IPS DF 4.7 (cell line): Measurements from ENCODE around the gene PKN3.
"Not testable (repeated sequence)": the region's sequence is repeated elsewhere in the genome, so short reads cannot be mapped to it uniquely, and the experiment has no call there.

Experiments
- DNase-seq: peaks from one replicate; pipeline ENCODE4 v3.0.0-alpha.2; 2013; ENCODE audit warnings: low spot score; ENCODE audit errors: extremely low read depth

PKN3 gene

DNA sequence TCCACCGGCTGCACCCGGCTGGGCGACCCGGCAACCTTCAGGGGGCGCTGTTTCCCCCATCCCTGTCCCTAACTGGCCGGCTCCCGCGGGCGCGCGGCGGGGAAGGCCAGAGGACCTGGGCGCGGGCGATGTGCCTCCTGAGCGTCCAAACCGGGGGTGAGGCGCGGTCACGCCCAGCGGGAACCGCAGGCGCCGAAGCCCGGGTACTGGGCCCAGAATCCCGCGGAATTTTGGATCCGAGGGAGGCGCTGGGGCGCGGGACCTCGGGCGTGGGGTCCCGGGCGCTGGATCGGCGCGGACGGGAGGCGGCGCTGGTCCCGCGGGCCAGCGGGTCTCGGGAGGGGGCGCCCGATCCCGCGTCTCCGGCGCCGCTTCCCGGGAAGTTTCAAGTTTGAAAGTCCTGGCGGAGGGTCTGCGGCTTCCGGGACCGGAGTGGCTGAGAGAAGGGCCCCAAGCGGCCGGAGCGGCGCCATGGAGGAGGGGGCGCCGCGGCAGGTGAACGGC lies at the start of gene PKN3:
PKN3 (plus strand) TSS at position 59 of the 504 bp plus-strand sequence; CDS start at position 472, 413 bp downstream.
- no peak for DNase-seq

DNA sequence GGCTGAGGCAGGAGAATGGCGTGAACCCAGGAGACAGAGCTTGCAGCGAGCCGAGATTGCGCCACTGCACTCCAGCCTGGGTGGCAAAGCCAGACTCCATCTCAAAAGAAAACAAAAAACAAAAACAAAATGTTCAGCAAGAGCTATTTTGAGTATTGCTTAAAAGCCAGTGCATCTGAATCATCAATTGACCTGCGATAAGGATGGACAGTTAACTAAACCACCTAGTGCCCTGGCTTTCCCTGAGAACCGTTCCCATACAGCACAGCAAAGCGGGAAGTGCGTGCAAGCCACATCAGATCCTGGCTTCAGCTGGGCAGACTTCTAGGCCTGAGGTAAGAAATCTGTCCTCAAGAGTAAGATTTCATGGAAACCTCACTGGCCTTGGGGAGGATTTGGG lies 48.4 kb upstream of the PKN3 start:
- no peak for DNase-seq

DNA sequence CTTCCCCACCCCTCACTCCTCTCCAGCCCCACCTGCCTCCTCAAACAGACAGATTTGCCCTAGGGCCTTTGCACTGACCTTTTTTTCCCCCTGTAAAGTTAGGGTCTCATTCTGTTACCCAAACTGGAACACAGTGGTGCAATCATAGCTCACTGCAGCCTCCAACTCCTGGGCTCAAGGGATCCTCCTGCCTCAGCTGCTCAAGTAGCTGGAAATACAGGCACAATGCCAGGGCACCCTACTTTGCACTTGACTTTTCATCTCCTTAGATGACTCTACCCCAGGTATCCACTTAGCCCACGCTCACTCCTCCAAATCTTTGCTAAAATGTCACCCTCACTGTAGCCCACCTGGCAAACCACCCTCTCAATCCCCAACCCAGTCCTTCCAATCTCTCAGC lies 47.8 kb upstream of the PKN3 start:
- no peak for DNase-seq

DNA sequence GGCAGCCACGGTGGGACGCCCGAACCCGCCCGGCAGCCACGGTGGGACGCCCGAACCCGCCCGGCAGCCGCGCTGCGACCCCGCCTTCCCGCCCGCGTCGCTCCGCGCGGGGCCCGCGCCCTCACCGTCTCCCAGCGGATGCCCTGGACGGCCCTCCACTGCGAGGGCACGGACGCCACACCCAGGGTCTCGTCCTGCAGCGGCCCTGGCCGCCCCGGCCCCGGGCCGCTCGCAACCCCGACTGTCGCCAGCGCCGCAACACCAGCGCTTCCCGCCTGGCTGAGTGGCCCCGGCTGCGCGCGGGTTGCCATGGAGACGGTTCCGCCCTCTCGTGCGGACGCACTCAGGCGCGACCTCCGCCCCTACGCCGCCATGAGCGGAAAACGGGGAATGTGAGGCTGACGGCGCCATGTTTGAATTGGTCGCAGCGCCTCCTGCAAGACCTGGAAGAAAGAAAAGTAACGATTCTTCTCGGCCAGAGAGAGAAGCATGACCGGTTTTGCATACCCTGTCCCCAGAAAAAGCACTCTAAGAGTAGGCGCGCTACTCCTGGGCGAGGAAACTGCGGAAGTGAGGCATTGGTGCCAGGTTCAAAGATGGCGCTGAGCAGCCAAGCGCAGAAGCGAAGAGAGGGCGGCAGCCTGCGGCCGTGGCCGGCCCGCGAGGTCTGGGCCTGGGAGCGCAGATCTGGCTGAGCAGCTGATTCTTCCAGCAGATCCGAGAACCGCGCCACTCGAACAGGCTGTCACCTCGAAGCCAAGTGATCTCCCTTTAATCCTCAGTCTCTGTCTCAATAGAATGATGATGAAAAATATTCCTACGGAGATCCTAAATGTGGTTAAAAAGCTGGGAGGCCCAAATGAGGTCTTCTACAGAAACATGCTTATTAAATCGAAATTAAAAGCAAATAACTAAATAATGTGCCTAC lies 45.6 kb upstream of the PKN3 start, which contains the start of gene DYNC2I2:
DYNC2I2 (minus strand) TSS at position 432 of the 928 bp plus-strand sequence; CDS start at position 311, 121 bp downstream.
- DNase-seq, result peak; percentile 76

DNA sequence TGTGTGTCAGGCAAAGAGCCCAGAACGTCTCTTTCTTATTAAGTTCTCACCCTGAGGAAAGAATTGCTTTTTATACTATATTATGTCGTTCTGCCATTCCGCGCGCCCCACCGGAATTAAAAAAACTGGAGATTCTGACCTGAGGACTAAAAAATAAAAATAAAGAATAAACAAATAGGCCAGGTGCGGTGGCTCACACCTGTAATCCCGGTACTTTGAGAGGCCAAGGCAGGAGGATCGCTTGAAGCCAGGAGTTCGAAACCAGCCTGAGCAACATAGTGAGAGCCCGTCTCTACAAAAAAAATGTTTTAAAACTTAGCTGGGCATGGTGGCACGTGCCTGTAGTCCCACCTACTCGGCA lies 45.0 kb upstream of the PKN3 start:
- DNase-seq, result no peak

DNA sequence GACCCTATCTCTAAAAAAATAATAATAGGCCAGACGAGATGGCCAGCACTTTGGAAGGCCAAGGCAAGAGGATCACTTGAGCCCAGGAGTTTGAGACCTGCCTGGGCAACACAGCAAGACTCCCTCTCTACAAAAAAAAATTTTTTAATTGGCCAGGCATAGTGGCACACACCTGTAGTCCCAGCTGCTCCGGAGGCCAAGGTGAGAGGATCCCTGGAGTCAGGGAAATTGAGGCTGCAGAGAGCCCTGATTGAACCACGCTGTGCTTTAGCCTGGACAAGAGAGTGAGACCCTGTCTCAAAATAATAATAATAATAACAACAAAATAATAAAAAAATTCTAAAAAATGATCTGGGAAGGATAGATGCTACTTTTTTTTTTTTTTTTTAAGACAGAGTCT lies 44.5 kb upstream of the PKN3 start:
- DNase-seq, result no peak

DNA sequence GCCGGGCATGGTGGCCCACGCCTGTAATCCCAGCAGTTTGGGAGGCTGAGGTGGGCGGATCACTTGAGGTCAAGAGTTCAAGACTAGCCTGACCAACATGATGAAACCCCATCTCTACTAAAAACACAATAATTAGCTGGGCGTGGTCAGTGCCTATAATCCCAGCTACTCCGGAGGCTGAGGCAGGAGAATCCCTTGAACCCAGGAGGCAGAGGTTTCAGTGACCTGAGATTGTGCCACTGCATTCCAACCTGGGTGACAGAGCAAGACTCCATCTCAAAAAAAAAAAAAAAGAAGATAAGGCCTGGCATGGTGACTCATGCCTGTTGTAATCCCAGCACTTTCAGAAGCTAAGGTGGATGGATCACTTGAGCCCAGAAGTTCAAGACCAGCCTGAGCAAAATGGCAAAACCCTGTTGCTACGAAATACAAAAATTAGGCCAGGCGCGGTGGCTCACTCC lies 35.8 kb upstream of the PKN3 start:
- not testable (repeated sequence) for DNase-seq

DNA sequence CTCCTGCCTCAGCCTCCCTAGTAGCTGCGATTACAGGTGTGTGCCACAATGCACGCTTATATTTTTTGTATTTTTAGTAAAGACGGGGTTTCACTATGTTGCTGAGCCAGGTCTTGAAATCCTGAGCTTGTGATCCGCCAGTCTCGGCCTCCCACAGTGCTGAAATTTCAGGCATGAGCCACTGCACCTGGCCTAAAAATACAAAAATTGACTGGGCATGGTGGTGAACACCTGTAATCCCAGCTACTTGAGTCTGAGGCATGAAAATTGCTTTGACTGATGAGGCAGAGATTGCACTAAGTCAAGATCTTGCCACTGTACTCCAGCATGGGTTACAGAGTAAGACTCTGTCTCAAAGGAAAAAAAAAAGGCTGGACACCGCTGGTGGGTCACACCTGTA lies 32.5 kb upstream of the PKN3 start:
- DNase-seq, result no peak

DNA sequence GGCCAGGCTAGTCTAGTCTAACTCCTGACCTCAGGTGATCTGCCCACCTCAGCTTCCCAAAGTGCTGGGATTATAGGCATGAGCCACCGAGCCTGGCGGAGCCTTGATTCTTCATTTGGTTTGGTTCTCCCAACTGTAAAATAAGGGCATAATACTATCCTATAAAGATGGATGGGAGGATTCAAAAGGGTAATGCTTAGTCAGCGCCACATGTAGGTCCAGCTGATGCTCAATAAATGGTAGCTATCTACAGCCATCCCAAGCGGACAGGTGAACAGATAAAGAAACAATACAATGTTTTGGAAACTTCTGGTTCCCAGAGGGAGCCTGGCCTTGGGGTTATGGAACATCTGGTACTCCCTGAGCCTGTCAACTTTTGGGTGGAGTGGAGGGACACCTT lies 26.9 kb upstream of the PKN3 start:
- DNase-seq, result no peak

DNA sequence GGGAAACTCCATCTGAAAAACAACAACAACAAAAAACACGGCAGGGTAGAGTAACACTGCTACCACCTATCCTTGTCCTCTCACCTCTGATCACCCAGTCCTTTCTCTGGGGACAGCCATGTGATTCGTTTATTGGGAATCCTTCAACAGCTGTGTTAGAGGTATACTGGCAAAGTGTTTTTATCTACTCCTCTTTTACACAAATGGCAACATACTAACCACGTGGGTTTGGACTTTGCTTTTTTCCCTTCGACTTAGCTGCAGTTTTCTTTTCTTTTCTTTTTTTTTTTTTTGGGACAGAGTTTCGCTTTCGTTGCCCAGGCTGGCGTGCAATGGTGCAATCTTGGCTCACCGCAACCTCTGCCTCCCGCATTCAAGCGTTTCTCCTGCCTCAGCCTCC lies 24.5 kb upstream of the PKN3 start:
- no peak for DNase-seq

DNA sequence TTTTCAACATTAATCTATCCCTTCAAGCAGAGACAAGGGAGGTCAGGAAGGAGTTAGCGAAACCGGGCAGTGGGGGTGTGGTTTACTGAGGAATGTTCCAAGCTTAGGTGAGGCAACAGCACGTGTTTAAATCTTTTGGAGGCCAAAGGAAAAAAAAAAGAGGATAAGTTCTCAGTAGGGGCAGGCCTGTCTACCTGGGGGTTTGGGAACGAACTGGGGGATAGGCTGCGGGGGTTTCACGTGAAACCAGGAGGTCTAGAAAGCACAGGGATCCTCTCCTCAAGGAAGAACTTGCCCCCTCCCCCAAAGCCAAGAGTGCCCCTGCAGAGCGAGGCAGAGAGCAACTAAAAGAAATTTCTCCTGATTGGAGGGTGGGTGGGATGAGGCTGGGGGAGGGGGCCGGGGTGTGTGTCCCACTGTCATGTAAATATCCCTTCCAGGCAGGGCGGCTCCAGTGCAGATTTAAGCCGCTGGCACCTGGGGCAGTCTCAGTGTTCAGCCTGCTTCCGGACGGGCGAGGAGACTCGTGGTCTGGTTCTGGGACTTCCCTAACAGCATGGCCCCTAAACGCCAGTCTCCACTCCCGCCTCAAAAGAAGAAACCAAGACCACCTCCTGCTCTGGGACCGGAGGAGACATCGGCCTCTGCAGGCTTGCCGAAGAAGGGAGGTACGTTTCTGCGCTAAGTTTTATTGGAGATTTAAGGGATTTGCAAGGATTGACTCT lies 18.8 kb upstream of the PKN3 start:
- peak; percentile 85 for DNase-seq

DNA sequence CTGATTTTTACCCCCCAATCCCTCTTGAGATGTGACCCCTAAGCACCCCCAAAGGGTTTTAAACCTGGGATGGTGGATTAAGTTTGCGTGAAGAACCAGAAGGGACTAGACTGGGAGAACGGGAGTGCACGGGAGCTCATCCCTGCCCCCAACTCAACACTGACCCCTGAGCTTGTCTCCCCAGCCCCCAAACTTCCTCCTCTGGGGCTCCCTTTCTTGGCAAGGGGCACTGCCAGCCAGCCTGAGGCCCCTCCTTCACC lies 18.3 kb upstream of the PKN3 start:
- no peak for DNase-seq

DNA sequence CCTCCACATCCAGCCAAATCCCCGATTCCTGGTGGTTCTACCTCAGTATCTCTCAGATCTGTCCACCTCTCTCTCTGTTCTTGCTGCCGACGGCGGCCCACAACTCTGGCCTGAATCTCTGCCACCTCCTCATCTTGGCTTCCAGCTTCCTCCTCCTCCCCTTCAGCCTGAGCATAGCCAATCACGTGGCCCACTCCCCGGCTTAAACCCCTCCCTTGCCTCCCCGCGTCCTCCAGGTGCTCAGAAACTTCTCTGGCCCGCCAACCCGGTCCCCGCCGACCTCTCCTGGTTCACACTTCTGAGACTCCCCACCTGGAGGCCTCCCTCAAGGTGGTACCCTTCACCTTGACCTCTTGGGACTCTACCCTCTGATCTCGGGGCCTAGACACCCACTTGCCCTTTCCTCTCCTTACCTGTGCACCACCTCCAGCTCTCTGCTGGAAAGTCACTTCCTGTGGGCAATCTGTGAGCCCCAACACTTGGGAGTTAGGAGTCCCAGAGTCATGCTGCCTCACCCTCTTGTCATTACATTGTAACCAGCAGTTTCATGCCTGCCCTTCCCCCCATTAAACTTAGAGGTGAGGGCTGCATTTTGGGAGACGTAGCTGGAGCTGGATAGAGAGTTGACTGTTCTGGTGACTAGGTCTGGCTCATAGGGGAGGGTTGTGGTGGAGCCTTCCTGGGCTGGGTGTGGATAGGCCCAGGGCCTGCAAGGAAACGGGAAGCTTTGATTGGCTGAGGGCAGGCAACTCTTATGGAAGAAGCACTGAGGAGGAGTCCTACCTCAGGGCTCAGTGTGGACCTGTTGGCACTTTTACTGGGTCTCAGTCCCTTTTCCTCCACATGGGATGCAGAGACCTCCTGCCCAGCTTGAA lies 17.7 kb upstream of the PKN3 start:
- DNase-seq, result no peak

DNA sequence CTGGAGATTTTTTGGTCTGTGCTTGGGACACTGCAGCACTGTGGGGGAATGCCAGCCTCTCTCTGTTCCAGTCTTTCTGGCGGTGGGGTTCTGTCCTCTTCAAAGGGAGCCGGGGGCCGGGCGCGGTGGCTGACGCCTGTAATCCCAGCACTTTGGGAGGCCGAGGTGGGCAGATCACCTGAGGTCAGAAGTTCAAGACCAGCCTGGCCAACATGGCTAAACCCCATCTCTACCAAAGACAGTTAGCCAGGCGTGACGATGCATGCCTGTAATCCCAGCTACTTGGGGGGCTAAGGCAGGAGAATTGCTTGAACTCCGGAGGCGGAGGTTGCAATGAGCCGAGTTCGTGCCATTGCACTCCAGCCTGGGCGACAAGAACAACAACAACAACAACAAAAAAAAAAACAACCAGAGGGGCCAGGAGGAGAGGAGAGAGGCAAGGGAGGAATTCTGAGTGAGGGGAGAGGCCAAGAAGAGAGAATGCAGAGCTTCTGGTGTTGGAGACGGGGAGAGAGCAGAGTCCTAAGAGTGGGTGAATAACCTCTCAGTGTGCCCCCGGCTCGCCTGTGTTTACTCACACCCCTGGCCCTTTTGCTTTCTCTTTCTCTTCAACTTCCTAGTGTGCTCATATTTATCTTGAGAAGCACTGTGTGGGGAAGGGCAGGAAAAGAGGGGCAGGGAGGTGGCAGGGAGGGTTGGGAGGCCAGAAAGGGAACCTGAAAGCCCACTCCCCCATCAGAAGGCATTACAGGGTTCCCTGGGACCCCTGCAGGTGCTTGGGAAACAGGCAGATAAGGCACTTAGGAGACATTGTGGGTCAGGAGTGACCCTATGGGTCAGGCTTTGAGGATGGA lies 16.4 kb upstream of the PKN3 start:
- no peak for DNase-seq

DNA sequence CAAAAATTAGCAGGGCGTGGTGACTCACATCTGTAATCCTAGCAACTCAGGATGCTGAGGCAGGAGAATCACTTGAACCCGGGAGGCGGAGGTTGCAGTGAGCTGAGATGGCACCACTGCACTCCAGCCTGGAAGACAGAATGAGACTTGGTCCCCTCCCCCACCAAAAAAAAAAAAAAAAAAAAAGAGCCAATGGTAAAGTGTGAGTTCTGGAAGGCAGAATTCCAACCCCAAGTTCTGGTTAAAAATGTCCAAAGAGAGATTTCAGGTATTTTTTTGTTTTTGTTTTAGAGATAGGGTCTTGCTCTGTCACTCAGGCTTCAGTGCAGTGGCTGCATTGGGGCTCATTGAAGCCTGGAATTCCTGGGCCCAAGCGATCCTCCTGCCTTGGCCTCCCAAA lies 14.8 kb upstream of the PKN3 start:
- DNase-seq, result no peak

DNA sequence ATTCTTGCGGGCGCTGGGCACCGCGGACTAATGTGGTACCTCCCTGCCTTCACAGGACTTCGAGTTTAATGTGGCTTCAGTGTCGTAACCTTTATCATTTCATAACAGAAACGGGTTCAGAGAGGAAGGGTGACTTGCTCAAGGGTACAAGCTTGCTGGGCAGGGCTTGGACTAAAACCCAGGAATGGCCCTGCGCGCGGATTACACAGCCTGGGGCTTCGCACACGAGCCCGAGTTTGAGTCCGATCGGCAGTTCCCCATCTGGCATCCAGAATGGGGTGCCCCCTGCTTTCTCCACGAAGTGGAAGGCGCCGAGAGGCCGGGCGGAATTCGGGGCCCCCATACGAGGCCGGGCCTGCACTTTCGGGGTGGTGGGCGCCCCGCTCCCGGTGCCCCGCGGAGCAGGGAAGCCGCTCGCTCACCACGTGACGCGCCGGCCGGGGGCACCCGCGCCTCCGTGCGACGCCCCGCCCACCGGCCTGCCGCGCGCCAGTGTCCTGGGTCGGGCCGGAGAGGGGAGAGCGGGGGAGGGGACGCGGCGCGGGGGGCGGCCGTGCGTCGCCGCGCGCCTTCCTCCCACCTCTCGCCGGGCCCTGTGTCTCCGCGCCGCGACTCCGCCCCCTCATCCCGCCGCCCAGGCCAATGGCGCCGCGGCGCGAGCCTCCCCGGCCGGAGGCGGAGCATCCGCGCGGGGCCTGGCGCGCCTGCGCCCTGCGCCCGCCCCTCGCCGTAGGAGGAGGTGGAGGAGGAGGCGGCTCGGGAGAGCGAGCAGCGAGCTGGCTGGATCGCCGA lies 13.6 kb upstream of the PKN3 start, which contains the start of gene SET:
SET (plus strand) TSS at position 722 of the 792 bp plus-strand sequence. CDS start 361 bp downstream, outside the sequence.
- no peak for DNase-seq

DNA sequence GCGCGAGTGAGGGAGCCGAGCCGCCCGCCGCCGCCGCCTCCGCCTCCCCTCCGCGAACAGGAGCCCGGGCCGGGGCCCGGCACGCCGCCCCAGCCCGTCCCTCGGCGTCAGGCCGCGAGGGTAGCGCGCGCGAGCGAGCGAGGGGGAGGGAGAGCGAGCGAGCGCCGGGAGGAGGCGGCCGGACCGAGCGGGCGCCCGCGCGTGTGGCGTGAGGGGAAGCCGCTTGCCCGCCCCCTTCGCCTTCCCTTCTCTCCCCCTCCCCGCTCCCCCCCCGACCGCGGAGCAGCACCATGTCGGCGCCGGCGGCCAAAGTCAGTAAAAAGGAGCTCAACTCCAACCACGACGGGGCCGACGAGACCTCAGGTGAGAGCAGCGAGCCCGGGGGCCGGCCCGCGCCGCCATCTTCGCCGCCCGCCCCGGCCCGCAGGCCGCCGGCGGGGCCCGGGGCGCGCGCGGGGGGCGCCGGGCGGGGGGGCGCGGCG lies 13.0 kb upstream of the PKN3 start:
- no peak for DNase-seq

DNA sequence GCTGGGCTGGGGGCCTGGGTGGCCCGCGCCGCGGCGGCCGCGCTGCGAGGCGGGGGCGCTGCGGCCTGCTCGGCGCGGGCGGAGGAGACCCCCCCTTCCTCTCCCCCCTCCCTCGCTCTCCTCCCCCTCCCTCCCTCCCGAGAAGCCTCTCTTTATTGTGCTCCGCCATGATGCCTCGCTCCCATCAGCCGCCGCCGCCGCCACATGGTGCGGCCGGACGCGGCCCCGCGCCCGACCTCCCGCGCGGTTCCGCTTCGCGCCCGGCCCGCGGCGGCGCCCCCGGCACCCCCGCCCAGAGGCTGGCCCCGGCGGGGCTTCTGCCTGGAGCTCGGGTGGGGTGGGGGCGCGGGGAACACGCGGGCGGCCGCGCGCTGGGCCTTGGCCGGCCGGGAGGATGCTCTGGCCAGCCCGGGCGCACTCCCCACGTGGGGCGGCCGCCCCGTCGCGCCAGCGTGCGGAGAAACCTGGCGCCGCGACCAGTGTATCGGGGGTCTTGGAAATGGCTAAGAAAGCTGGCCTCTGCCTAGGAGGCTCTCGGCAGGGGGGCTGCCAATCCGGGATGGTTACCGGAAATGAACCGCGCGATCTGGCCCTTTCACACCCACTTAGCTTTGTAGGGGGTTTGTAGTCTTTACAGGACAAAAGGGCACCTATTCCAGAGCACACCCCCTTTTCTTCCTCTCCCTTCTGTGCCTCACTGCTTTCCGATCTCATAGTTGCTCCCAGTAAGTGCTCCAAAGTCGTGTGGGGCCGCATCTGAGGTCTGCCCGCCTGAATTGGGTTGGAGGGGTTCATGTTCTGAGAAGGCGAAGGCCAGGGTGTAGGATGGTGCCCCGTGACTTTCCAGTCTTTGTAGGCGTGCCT lies 12.3 kb upstream of the PKN3 start:
- no peak for DNase-seq

DNA sequence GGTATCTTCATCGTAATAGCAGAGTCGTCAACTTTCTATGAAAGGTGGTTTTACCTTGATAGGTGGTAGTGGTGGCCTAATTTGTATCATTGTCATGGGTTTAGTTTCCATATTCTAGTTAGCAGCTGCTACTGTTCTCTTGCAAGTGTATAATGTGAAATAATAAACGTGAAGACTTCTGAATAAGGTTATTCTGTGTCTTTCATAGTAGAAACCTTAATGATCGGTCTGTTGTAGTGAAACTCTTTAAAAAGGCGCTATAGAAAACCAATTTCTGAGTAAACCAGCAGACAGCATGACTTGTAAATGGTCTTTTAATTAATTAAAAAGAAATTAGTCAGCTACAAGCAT lies 11.6 kb upstream of the PKN3 start:
- no peak for DNase-seq
